Kasumi-1 (cell line): ENCODE results near the gene CDH10.

Experiments used
- DNase-seq, 2 experiments: peaks; one replicate each; lab custom pipeline; 2025; lab: John Stamatoyannopoulos, UW

CDH10 gene

GRCh38 chr5:24644761-24645160, at the start of gene CDH10:
Gene CDH10, minus strand, starts transcription at chr5:24644978. Its CDS starts 51,488 bp downstream, at chr5:24593490.
- no peak for DNase-seq

- DNase-seq = no peak
Observed at GRCh38 chr5:24693609-24694008, 48.8 kb upstream of the CDH10 start.

- DNase-seq = no peak
Observed at GRCh38 chr5:24691074-24691473, 46.3 kb upstream of the CDH10 start.

GRCh38 chr5:24681106-24681505, 36.3 kb upstream of the CDH10 start:
- no peak for DNase-seq

- no peak for DNase-seq
Observed at GRCh38 chr5:24668050-24668449, 23.3 kb upstream of the CDH10 start.

GRCh38 chr5:24649531-24649930, 4.8 kb upstream of the CDH10 start:
- DNase-seq = no peak

GRCh38 chr5:24646915-24647314, 2.1 kb upstream of the CDH10 start:
- DNase-seq = no peak

GRCh38 chr5:24645483-24645882, 705 bp upstream of the CDH10 start:
- DNase-seq = no peak

- DNase-seq = no peak
Observed at GRCh38 chr5:24643880-24644279, 898 bp downstream of the CDH10 start.

GRCh38 chr5:24643156-24643555, 1.6 kb downstream of the CDH10 start:
- no peak for DNase-seq

- peak; percentile 41 to 51 for DNase-seq
Observed at GRCh38 chr5:24642022-24642421, 2.8 kb downstream of the CDH10 start.

- no peak for DNase-seq
Observed at GRCh38 chr5:24635209-24635608, 9.6 kb downstream of the CDH10 start.

- peak; percentile 48 to 61 for DNase-seq
Observed at GRCh38 chr5:24633715-24634325, 11.0 kb downstream of the CDH10 start.

GRCh38 chr5:24632353-24632752, 12.4 kb downstream of the CDH10 start:
- no peak for DNase-seq

- no peak for DNase-seq
Observed at GRCh38 chr5:24630918-24631317, 13.9 kb downstream of the CDH10 start.

- no peak for DNase-seq
Observed at GRCh38 chr5:24629798-24630197, 15.0 kb downstream of the CDH10 start.

- DNase-seq = no peak
Observed at GRCh38 chr5:24624872-24625271, 19.9 kb downstream of the CDH10 start.

- no peak for DNase-seq
Observed at GRCh38 chr5:24623624-24624023, 21.2 kb downstream of the CDH10 start.

GRCh38 chr5:24623031-24623430, 21.7 kb downstream of the CDH10 start:
- DNase-seq = peak in 1 of 2 experiments; percentile 13

- peak; percentile 61 to 68 for DNase-seq
Observed at GRCh38 chr5:24621792-24622191, 23.0 kb downstream of the CDH10 start.

GRCh38 chr5:24616566-24616965, 28.2 kb downstream of the CDH10 start:
- no peak for DNase-seq

GRCh38 chr5:24615159-24615558, 29.6 kb downstream of the CDH10 start:
- DNase-seq = no peak

GRCh38 chr5:24609706-24610105, 35.1 kb downstream of the CDH10 start:
- DNase-seq = no peak

GRCh38 chr5:24606971-24607370, 37.8 kb downstream of the CDH10 start:
- DNase-seq = no peak
